ENCODE results near the gene PPP3CB.

- TF ChIP-seq POLR2A (IDR thresholded peaks at IDR 0.05) (no peak), POLR2AphosphoS5 (IDR thresholded peaks at IDR 0.05) (no peak)
These were observed 51.4 kb downstream of the PPP3CB start for GRCh38 chr10:73444457-73444856.

Measured in upper lobe of left lung (tissue), 4 donors.